Activated naive CD4-positive, alpha-beta T cell treated with anti-CD3 and anti-CD28 coated beads, Interleukin-2, amount 10 ng/mL, durations not matched to agents 5 hours and 36 hours (primary cell): Measurements from ENCODE around the gene TDP2. TPM values are rescaled to one million over a fixed set of nuclear protein-coding genes. Genes with fewer than 3 reads are reported as not detected.

Source experiments
- total RNA-seq, 2 experiments: library from RNA; stranded (reverse); gene quantifications; one replicate each; pipeline ENCODE4 v1.2.3, GENCODE V29; 2021

The TDP2 gene, protein sequence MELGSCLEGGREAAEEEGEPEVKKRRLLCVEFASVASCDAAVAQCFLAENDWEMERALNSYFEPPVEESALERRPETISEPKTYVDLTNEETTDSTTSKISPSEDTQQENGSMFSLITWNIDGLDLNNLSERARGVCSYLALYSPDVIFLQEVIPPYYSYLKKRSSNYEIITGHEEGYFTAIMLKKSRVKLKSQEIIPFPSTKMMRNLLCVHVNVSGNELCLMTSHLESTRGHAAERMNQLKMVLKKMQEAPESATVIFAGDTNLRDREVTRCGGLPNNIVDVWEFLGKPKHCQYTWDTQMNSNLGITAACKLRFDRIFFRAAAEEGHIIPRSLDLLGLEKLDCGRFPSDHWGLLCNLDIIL
- total RNA-seq: 10 to 100 TPM; 37.6 to 37.7 TPM

GRCh38 chr6:24666641-24667377 lies at the start of gene TDP2, which contains the start of gene ACOT13:
TSS of gene TDP2 (minus strand) at chr6:24666899. CDS start at chr6:24666862, 37 bp downstream.
TSS of gene ACOT13 (plus strand) at chr6:24667077. CDS start at chr6:24667264, 187 bp downstream.

Other genes with a start within 250 kb of the TDP2 start
- not detected for gene GPLD1, start 177.3 kb downstream of the TDP2 start, total RNA-seq
- 1 to 10 TPM; 3.6 to 4.5 TPM for gene ALDH5A1, start 171.9 kb downstream of the TDP2 start, total RNA-seq
- under 1 TPM; 0.05 TPM for gene KIAA0319, start 20.7 kb downstream of the TDP2 start, total RNA-seq
- gene ACOT13, start 178 bp upstream of the TDP2 start, total RNA-seq: 10 to 100 TPM; 13.4 to 14.4 TPM
- 100 to 1,000 TPM; 127 TPM for gene C6orf62, start 52.3 kb upstream of the TDP2 start, total RNA-seq
- gene GMNN, start 108.0 kb upstream of the TDP2 start, total RNA-seq: 10 to 100 TPM; 42.3 to 43.5 TPM
- gene ARMH2, start 132.0 kb upstream of the TDP2 start, total RNA-seq: 1 to 10 TPM; 2.4 to 2.6 TPM